22Rv1 (cell line): ENCODE data around the gene PARD3.

Source experiments
- H3K27ac ChIP-seq: fragments of 450-650 bp; 2 replicates; pipeline ENCODE4 v1.5.1; 2017
- CTCF ChIP-seq: fragments of 450-650 bp; IDR thresholded peaks from 2 replicates; pipeline ENCODE4 v1.5.1; 2017; ENCODE audit warnings: mild to moderate bottlenecking
- ZFX ChIP-seq: fragments of 450-650 bp; IDR thresholded peaks from 2 replicates; pipeline ENCODE4 v1.6.1; 2017; ENCODE audit warnings: antibody characterized with exemption, borderline replicate concordance

Gene PARD3

GRCh38 chr10:34203966-34204630 lies 611.0 kb downstream of the PARD3 start:
- H3K27ac ChIP-seq: no peak overlapping the region
- TF ChIP-seq ZFX (no peak), CTCF (no peak)

GRCh38 chr10:34200355-34200901 lies 614.7 kb downstream of the PARD3 start:
- no peak overlapping the region for H3K27ac ChIP-seq
- no peak for TF ChIP-seq CTCF
- no peak for TF ChIP-seq ZFX

GRCh38 chr10:34198953-34199352 lies 616.1 kb downstream of the PARD3 start:
- no peak for TF ChIP-seq CTCF
- no peak overlapping the region for H3K27ac ChIP-seq

- TF ChIP-seq ZFX (no peak), CTCF (no peak)
- no peak overlapping the region for H3K27ac ChIP-seq
Measured at GRCh38 chr10:34196058-34196433, 619.0 kb downstream of the PARD3 start.

- H3K27ac ChIP-seq: no peak overlapping the region
- TF ChIP-seq ZFX (no peak), CTCF (no peak)
Measured at GRCh38 chr10:34195364-34196057, 619.6 kb downstream of the PARD3 start.

- H3K27ac ChIP-seq: no peak overlapping the region
- TF ChIP-seq CTCF: no peak
- no peak for TF ChIP-seq ZFX
Measured at GRCh38 chr10:34193931-34194626, 621.0 kb downstream of the PARD3 start.

GRCh38 chr10:34192646-34193045 lies 622.5 kb downstream of the PARD3 start:
- TF ChIP-seq ZFX (no peak), CTCF (no peak)
- no peak overlapping the region for H3K27ac ChIP-seq
